ENCODE measurements around the gene CDK14.
A peak's percentile ranks its signal among the peaks of the same experiment; 100 is the strongest.

The CDK14 gene

DNA sequence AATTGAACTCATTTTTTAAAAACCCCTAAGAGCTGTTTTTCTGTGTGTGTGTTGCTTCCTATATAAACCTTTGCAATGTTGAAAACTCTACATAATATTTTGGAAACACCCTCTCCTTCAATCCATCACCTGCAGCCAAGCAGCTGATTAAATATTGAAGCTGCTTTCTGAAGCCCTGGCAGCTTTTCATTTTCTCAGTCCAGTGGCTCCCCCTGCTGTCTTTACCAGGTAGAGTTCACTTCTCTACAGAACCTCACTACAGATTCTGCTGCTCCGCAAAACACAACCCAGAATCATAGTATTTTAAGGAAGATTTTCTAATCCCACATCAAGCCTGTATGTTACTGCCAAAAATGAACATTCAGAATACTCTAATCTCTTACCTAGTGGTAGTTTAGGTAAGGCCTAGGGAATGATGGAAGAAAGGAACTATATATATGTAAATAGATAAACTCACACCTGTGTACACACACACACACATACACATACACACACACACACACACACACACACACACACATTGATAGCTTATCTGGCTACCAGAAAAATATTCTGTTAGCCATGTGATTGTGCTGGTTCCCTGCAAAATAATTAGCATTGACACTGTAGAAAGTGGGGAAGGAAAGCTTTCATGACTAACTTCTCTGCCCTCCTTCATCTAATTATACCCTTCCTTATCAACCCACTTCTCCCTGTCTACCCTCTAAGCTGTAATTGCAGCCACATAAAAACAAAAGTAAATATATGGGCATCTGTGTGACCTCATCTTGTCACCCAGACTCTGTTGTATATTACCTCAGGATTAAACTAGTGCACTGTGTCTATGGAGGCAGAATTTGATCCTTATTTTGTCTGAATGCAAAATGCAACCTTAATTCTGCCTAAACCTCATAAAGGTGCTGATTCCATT is 438.6 kb downstream of the CDK14 start:
- peak; percentile 80 to 86 for DNase-seq

GRCh38 chr7:91039033-91039432 is 442.9 kb downstream of the CDK14 start:
- no peak for DNase-seq

- DNase-seq: no peak
Measured at GRCh38 chr7:91041141-91041540, 445.0 kb downstream of the CDK14 start.

DNA sequence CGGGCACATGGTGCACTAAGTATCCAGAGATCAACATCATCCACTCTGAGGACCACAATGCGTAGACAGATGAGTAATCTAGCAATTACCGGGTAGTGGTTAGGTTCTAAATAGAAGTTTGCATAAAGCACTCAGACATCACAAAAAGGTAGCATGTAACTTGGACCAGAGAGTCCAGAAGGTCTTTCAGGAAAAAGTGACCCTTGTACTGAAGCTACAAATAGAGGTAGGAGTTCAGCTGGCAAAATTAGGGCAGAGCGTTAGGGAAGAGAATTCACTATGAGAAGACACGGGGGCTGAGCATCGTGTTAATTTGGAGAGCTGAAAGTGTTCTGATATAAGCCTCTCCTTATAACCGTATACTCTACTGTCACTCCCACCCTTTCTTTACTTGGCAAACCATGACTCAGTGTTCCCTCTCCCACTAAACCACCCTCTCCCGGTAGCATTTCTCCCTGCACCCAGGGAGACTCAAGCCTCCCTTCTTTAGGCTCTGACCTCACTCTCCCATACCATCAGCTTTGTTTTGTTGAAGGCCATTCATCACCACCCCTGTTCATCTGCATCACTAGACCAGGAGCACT is 445.9 kb downstream of the CDK14 start:
- no peak for DNase-seq

DNA sequence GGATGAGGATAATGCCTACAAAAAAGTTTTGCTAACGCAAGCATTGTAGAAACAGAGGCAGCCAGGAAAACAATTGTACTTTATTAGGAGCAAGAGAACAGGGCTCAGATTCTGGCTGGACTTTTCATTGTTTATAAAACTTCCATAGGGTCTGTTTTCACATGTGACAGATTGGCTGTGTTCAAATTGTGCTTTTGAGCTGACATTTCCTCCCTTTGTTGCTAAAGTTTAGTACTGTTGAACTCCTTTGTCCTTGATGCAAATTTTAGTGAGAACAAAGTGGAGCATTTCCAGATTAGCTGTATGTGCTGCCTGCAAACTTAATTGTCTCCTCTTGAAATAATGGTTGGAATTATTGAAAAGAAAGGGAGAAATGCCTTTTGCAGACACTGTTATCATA is 447.1 kb downstream of the CDK14 start:
- DNase-seq: no peak

- DNase-seq: no peak
Measured at GRCh38 chr7:91043924-91044645, 448.0 kb downstream of the CDK14 start.

DNA sequence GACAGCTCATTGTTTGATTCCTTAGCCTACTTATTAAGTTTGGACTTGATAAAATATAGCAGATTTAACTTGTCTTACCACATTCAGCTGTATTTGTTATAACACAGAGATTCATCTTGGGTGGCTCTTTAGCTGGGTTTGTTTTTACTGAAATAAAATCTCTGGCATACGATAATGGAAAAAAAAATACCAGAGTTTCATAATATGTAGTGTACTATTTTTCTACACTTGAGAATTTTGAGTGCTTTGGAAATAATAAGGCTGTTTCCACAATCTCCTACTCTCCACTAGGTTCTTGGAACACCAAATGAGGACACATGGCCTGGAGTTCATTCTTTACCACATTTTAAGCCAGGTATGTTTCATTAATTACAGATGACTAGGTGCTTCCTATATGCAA is 449.5 kb downstream of the CDK14 start:
- no peak for DNase-seq

DNA sequence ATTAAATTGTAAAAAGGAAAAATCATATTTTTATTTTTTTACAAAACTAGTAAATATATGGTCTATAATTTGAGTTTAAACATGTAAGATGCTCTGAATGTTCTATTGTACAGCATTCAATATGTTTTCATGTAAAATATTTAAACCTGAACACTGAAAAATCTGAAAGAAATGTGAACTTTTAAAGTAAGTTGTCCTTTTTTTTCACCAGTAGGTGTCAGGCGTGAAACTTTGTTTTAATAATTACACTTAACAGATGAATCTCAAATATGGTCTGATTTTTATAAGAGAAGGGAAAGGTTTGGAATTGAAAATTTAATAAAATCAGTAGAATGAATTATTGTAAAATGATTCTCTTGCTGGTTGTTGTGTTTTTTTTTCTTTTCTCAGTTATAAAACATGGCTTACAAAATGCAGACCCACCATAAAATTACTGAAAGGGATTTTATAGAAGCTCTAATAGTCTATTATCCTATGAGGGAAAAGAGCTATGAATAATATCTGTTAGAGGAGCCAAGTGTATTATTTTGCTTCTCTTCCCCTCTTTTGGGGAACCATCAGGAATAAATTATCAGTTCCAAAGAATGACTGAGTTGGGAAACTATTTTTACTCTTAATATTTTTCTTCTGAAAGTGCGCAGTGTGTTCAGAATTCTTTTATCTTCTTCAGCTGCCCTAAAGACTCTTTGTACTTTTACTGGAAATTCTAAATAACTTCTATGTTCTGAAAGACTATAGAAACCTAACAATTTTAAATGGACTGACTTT is 450.4 kb downstream of the CDK14 start:
- DNase-seq: no peak

GRCh38 chr7:91047636-91048035 is 451.5 kb downstream of the CDK14 start:
- no peak for DNase-seq

GRCh38 chr7:91050677-91051076 is 454.6 kb downstream of the CDK14 start:
- no peak for DNase-seq

DNA sequence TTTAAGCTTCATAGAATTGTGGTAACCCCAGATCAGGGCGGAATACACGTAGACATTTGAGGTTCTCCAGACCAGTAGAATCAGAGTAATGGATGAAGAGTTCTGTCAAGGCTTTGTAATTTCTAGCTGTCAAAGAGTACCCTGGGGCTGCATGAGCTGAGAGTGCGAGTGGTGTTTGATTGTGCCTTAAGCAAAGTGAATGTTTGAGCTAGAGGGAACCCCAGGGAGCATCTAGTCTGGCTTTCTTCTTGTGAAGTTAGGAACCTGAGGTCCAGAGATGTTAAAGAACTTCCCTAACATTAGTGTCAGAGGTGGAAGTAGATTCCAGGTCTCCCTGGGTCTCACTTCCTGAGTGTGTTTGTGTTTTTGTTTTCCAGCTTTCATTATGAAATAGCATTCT is 455.8 kb downstream of the CDK14 start:
- DNase-seq: no peak

DNA sequence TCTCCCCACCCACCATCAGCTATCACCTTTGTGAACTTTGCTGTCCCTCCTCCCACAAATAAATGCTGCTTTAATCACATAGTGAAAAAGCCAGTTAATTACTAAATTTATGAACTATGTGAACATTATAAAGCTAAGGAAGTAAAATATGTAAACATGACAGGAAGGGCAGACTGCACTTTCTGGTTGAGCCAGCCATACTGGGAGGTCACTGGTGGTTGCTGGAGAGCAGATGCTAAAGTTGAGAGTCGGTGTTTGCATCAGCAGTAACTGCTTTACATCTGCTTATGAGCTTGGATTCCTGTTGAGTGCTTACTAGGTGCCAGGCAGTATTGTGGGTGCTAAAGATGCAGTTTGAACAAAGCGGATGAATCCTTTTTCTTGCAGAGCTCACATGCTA is 458.3 kb downstream of the CDK14 start:
- DNase-seq: no peak

GRCh38 chr7:91055219-91055618 is 459.1 kb downstream of the CDK14 start:
- no peak for DNase-seq

DNA sequence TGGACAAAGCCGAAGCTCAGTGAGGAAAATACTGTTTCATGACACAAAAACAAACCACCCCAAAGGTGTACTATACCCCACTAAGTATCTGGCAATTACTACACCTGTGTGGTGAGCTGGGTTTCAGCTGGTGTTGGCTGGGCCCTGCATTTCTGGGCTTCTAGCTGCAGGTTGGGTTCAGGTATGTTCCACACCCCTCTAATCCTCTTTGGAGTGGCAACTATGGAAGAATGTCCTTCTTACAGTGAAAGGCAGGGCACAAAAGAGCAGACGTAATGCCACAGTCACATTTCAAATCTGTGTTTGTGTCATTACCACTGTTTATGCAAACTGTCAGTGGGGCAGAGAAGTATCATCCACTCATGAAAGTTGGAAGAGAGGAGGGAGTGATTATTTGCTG is 466.6 kb downstream of the CDK14 start:
- DNase-seq: no peak

- DNase-seq: no peak
Measured at GRCh38 chr7:91064052-91064451, 467.9 kb downstream of the CDK14 start.

- no peak for DNase-seq
Measured at GRCh38 chr7:91064938-91065337, 468.8 kb downstream of the CDK14 start.

GRCh38 chr7:91066627-91067026 is 470.5 kb downstream of the CDK14 start:
- DNase-seq: no peak

DNA sequence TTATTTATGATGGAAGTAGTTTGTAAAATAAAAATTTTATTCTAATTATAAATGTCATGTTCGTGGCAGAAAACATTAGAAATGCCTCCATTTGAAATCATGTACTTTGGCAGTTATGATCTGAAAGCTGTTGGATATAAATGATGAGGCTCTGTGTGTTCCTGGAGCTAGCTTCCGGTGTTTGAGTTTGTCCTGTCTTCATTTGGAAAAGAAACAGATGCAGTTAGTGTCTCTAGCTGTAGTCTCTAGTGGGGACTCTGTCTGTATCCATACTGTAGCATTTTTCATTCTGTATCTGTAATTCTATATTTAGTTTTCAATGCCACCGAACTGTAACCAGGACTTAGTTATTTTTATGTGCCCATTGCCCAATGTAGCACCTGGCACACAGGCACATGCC is 471.1 kb downstream of the CDK14 start:
- no peak for DNase-seq

- DNase-seq: no peak
Measured at GRCh38 chr7:91068136-91068795, 472.1 kb downstream of the CDK14 start.

DNA sequence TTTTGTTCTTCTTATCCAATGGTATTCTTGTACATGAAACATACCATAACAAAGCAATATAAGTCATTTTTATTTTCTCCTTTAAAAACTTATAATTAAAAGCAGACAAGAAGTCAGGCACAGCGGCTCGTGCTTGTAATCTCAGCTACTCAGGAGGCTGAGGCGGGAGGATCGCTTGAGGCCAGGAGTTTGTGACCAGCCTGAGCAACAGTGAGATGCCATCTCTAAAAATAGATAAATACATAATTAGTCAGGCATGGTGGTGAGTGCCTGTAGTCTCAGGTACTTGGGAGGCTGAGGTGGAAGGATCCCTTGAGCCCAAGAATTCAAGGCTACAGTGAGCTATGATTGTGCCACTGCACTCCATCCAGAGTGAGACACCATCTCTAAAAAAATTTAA is 473.0 kb downstream of the CDK14 start:
- no peak for DNase-seq

DNA sequence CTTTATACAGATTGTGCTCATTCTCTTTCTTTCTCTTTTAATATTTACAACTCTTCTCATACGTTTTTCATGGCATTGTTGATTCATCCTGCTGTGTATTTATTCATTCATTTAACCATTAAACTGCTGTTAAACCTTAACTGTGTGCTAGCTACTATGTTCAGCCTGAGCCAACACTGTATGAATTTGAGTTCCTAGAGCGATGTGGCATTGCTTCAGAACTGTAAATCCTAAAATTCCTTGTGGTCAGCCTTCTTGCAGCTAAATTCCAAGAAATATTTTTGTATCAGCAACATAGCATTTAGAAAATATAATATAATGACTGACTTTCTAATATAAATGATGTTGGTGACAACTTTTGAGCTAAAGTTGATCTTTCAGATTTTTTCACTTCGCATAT is 483.4 kb downstream of the CDK14 start:
- no peak for DNase-seq

DNA sequence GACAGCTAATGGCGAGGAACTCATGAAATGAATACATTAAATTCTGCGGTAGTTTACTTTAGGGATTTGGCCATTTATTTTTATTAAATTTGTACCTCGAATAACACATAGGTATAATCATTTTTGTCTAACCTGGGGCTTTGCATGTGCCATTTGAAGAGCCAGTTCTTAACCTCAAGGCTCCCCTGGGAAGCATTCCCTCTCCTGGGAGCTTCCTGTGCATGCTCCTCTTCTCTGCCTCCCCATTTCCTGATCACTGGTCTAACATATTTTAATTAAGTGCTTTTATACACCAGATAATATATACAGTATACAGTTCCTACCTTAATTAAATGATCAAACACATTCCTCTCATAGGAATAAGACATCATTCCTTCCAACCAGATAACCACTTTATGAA is 484.2 kb downstream of the CDK14 start:
- DNase-seq: no peak

DNA sequence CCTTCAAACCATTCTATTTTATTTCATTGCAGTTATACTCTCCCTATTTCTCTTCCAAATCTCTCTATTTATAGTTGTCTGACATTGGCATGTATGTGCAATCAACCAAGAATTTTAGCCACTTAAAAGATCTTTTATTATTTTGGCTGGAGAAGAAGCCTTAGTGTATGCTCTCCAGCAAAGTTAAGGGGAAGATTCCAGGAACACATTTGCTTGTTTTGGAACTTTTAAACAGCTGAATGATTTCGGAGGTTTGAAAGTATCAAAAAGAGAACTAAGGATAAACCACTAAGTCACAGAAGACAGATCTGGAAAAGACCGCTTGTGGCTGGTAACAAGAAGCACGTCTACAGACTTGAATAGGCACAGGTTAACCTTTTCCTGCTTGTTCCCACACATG is 485.9 kb downstream of the CDK14 start:
- no peak for DNase-seq
